Neuronal stem cell (in vitro differentiated cells): ENCODE results near the gene RAB11FIP3.
A peak's percentile ranks its signal among the peaks of the same experiment; 100 is the strongest.
"Not testable (repeated sequence)": the region's sequence is repeated elsewhere in the genome, so short reads cannot be mapped to it uniquely, and the experiment has no call there.

ENCODE experiments used
- DNase-seq: peaks from one replicate; pipeline ENCODE4 v3.0.0-alpha.2; 2013; ENCODE audit warnings: low spot score
- H2AFZ ChIP-seq: one replicate; pipeline ENCODE4 v1.6.1; 2013; ENCODE audit warnings: mild to moderate bottlenecking, low read length, inconsistent platforms
- H2AK5ac ChIP-seq: 2 replicates; pipeline ENCODE4 v1.6.1; 2013; ENCODE audit warnings: low read depth, mild to moderate bottlenecking, inconsistent platforms, low read length, moderate library complexity, mixed read lengths
- H2BK120ac ChIP-seq: 2 replicates; pipeline ENCODE4 v1.6.1; 2013; ENCODE audit warnings: low read depth, mild to moderate bottlenecking, inconsistent platforms, low read length, moderate library complexity, mixed read lengths
- H2BK12ac ChIP-seq: one replicate; pipeline ENCODE4 v1.6.1; 2013; ENCODE audit warnings: low read length, inconsistent platforms
- H2BK15ac ChIP-seq: 2 replicates; pipeline ENCODE4 v1.6.1; 2013; ENCODE audit warnings: mild to moderate bottlenecking, low read length, inconsistent platforms, mixed read lengths
- H2BK5ac ChIP-seq: one replicate; pipeline ENCODE4 v1.6.1; 2013; ENCODE audit warnings: inconsistent platforms, mild to moderate bottlenecking, low read length, moderate library complexity
- H3K14ac ChIP-seq: one replicate; pipeline ENCODE4 v1.6.1; 2013; ENCODE audit warnings: low read length, inconsistent platforms
- H3K18ac ChIP-seq: 2 replicates; pipeline ENCODE4 v1.6.1; 2013; ENCODE audit warnings: low read length, inconsistent platforms
- H3K23ac ChIP-seq: 2 replicates; pipeline ENCODE4 v1.6.1; 2013; ENCODE audit warnings: low read depth, mild to moderate bottlenecking, mixed read lengths, low read length, inconsistent platforms; ENCODE audit not compliant: poor library complexity
- H3K27ac ChIP-seq: replicated peaks from 3 replicates; pipeline ENCODE4 v1.5.1; 2013; ENCODE audit warnings: low read length, inconsistent platforms
- H3K27me3 ChIP-seq, 3 experiments: 2 replicates each; pipeline ENCODE4 v1.6.1; 2013; ENCODE audit warnings: low read length in 3 of 3, mild to moderate bottlenecking in 2 of 3, inconsistent platforms in 1 of 3, low read depth in 1 of 3, mixed read lengths in 1 of 3, moderate library complexity in 1 of 3; ENCODE audit not compliant: control insufficient read depth in 3 of 3, insufficient read depth in 3 of 3
- H3K36me3 ChIP-seq, 2 donors: replicated peaks in 1 of 2; 2 replicates each; pipeline ENCODE4 v1.6.1; 2013; ENCODE audit warnings: low read length in 2 of 2; ENCODE audit not compliant: control insufficient read depth in 2 of 2, insufficient read depth in 2 of 2
- H3K4ac ChIP-seq: 2 replicates; pipeline ENCODE4 v1.6.1; 2013; ENCODE audit warnings: inconsistent platforms, mild to moderate bottlenecking, low read length, moderate library complexity
- H3K4me1 ChIP-seq, 2 donors: 1 replicate in 1 of 2; 2 replicates in 1 of 2; pipeline ENCODE4 v1.6.1; 2013; ENCODE audit warnings: low read length in 2 of 2, low read depth in 1 of 2; ENCODE audit not compliant: control insufficient read depth in 2 of 2, insufficient read depth in 1 of 2
- H3K4me2 ChIP-seq: one replicate; pipeline ENCODE4 v1.6.1; 2013; ENCODE audit warnings: mild to moderate bottlenecking, low read length, inconsistent platforms; ENCODE audit not compliant: insufficient read depth, poor library complexity, severe bottlenecking
- H3K4me3 ChIP-seq, 2 donors: 2 replicates each; pipeline ENCODE4 v1.5.1; 2013; ENCODE audit warnings: low read length in 2 of 2, mild to moderate bottlenecking in 2 of 2, inconsistent platforms in 1 of 2, moderate library complexity in 1 of 2
- H3K79me1 ChIP-seq: one replicate; pipeline ENCODE4 v1.6.1; 2013; ENCODE audit warnings: low read depth, mild to moderate bottlenecking, inconsistent platforms, low read length, moderate library complexity
- H3K9ac ChIP-seq: one replicate; pipeline ENCODE4 v1.6.1; 2013; ENCODE audit warnings: mild to moderate bottlenecking, low read depth, low read length, inconsistent platforms; ENCODE audit not compliant: poor library complexity
- H3K9me3 ChIP-seq, 2 donors: replicated peaks in 1 of 2; 2 replicates each; pipeline versions ENCODE3 to v1.6.1; 2013; ENCODE audit warnings: low read length in 2 of 2, mild to moderate bottlenecking in 2 of 2, inconsistent platforms in 1 of 2, low read depth in 1 of 2, mixed read lengths in 1 of 2, moderate library complexity in 1 of 2; ENCODE audit not compliant: control insufficient read depth in 2 of 2, insufficient read depth in 1 of 2
- H4K8ac ChIP-seq: one replicate; pipeline ENCODE4 v1.6.1; 2013; ENCODE audit warnings: low read depth, mild to moderate bottlenecking, inconsistent platforms, low read length, moderate library complexity
- H4K91ac ChIP-seq: one replicate; pipeline ENCODE4 v1.6.1; 2013; ENCODE audit warnings: low read length, low read depth, mild to moderate bottlenecking, inconsistent platforms; ENCODE audit not compliant: poor library complexity
- WGBS, 2 donors: extraction: QIAGEN DNeasy Blood & Tissue Kit; methylation state at CpG; one replicate each; pipeline ENCODE4 v1.1.7; 2013; ENCODE audit warnings: missing lambda C conversion rate in 2 of 2, mixed read lengths in 1 of 2; ENCODE audit not compliant: insufficient read length in 2 of 2, insufficient replicate concordance in 1 of 2; ENCODE audit errors: extremely low coverage in 2 of 2; 5-methylcytosine and 5-hydroxymethylcytosine counted together

Gene RAB11FIP3

DNA sequence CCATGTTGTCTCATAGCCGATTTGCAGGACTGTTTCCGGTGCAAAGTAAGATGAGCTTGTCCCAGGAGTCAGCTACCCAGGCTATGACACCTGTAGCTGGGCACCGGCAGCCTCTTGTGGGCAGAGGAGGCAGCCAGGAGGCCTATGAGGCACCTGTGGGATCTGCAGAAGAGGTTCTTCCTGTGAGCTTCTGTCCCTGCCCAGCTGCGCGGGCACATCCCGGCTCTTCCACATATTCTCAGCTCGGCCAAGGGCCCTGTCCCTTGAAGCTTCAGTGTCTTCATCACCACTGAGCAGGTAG lies 80.7 kb downstream of the RAB11FIP3 start:
- no peak overlapping the region for H3K23ac ChIP-seq
- H2BK120ac ChIP-seq, result no peak overlapping the region
- WGBS, 2 donors, result no CpG with 5 or more reads among the region's 7 CpGs
- H2BK15ac ChIP-seq, result no peak overlapping the region
- no peak for DNase-seq
- no peak overlapping the region for H3K4me2 ChIP-seq
- H3K9me3 ChIP-seq, result peaks cover 0 to 1% of the 10 kb centered on the region in 2 donors
- no peak overlapping the region for H2BK12ac ChIP-seq
- no peak overlapping the region for H4K91ac ChIP-seq
- H3K4me3 ChIP-seq, result no peak overlapping the region
- H3K4ac ChIP-seq, result no peak overlapping the region
- peaks cover 25 to 60% of the 10 kb centered on the region in 2 donors for H3K36me3 ChIP-seq
- no peak overlapping the region for H3K9ac ChIP-seq
- H4K8ac ChIP-seq, result no peak overlapping the region
- H3K27ac ChIP-seq, result no peak overlapping the region
- no peaks in the 10 kb centered on the region for H3K4me1 ChIP-seq
- no peaks in the 10 kb centered on the region for H3K27me3 ChIP-seq
- no peak overlapping the region for H2AFZ ChIP-seq
- no peak overlapping the region for H3K18ac ChIP-seq
- H3K14ac ChIP-seq, result no peak overlapping the region
- no peak overlapping the region for H2BK5ac ChIP-seq
- peaks cover 3% of the 10 kb centered on the region for H3K79me1 ChIP-seq
- H2AK5ac ChIP-seq, result no peak overlapping the region

DNA sequence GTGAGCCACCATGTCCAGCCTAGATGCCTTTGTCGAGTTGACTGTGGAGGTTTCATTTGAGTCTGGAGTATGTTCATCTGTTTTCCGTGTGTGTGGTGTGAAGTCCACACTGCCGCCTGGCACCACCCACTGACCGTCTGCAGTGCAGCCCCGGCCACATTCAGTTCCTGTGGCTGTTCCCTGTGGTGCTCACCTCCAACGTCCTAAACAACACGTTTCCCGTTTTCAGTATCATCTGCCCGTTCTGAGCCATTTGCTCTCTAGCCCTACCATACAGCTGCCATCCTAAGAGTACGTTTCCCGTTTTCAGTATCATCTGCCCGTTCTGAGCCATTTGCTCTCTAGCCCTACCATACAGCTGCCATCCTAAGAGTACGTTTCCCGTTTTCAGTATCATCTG lies 82.1 kb downstream of the RAB11FIP3 start:
- not testable (repeated sequence) for H3K23ac ChIP-seq, H4K91ac ChIP-seq, H2BK120ac ChIP-seq, H4K8ac ChIP-seq, H2BK12ac ChIP-seq, H3K9ac ChIP-seq, H3K4me2 ChIP-seq, H3K27ac ChIP-seq, H2AFZ ChIP-seq, H2BK15ac ChIP-seq, H2BK5ac ChIP-seq, H3K9me3 ChIP-seq, H3K79me1 ChIP-seq, H3K4me3 ChIP-seq, H3K4ac ChIP-seq, H3K14ac ChIP-seq, DNase-seq, H2AK5ac ChIP-seq, H3K18ac ChIP-seq, H3K4me1 ChIP-seq, H3K27me3 ChIP-seq
- WGBS, 2 donors, result no CpG with 5 or more reads among the region's 14 CpGs
- peaks cover 21 to 53% of the 10 kb centered on the region in 2 donors for H3K36me3 ChIP-seq

GRCh38 chr16:507996-508395 lies 82.5 kb downstream of the RAB11FIP3 start:
- H3K27ac ChIP-seq, result no peak overlapping the region
- no CpG with 5 or more reads among the region's 6 CpGs for WGBS, 2 donors
- no peak overlapping the region for H2BK120ac ChIP-seq
- no peak overlapping the region for H2AFZ ChIP-seq
- H3K18ac ChIP-seq, result no peak overlapping the region
- H2AK5ac ChIP-seq, result no peak overlapping the region
- H3K23ac ChIP-seq, result no peak overlapping the region
- no peak overlapping the region for H3K4me2 ChIP-seq
- H3K14ac ChIP-seq, result no peak overlapping the region
- no peak for DNase-seq
- H2BK5ac ChIP-seq, result no peak overlapping the region
- H2BK12ac ChIP-seq, result no peak overlapping the region
- no peak overlapping the region for H3K9ac ChIP-seq
- no peak overlapping the region for H3K4ac ChIP-seq
- no peak overlapping the region for H2BK15ac ChIP-seq
- no peaks in the 10 kb centered on the region for H3K27me3 ChIP-seq
- no peaks in the 10 kb centered on the region for H3K4me1 ChIP-seq
- no peak overlapping the region for H4K8ac ChIP-seq
- peaks cover 3% of the 10 kb centered on the region for H3K79me1 ChIP-seq
- H3K4me3 ChIP-seq, result no peak overlapping the region
- H3K36me3 ChIP-seq, result peaks cover 19 to 49% of the 10 kb centered on the region in 2 donors
- H4K91ac ChIP-seq, result no peak overlapping the region
- peaks cover 0 to 1% of the 10 kb centered on the region in 2 donors for H3K9me3 ChIP-seq

DNA sequence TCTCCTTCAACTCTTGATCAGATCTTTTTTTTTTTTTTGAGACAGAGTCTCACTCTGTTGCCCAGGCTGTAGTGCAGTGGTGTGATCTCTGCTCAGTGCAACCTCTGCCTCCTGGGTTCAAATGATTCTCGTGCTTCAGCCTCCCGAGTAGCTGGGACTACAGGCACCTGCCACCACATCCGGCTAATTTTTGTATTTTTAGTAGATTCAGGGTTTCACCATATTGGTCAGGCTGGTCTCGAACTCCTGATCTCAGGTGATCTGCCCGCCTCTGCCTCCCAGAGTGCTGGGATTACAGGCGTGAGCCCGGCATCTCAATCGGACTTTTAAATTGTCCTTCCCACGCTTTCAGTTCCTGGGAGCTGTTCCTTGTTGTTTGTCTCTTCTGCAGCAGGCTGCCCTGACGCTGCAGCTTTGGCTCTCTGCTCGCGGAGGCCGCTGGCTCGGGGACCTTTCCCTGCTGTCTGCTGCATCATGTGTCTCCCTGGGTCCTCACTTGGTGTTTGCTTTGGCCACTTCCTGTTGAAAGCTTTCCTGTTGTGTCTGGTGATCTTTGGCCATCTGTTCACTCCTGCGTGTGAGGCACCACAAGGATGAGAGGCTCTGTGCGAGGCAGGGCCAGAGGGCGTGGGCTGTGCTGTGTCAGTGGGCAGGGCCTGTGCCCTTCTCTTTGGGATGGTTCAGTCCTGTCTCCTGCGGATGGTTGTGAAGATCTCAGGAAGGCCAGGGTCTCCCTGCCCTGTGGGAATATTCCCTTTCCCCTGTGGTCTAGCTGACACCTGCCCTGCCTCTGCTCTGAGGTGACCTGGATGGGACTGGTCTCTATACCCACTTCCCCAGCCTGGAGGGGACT lies 83.7 kb downstream of the RAB11FIP3 start:
- H4K8ac ChIP-seq, result no peak overlapping the region
- H3K4me1 ChIP-seq, result no peaks in the 10 kb centered on the region
- no peak overlapping the region for H3K27ac ChIP-seq
- no peak overlapping the region for H3K23ac ChIP-seq
- H3K9ac ChIP-seq, result peak overlapping the region; percentile 44
- no peak overlapping the region for H2BK15ac ChIP-seq
- DNase-seq, result no peak
- H4K91ac ChIP-seq, result no peak overlapping the region
- no peak overlapping the region for H3K18ac ChIP-seq
- no peak overlapping the region for H3K14ac ChIP-seq
- H3K4ac ChIP-seq, result no peak overlapping the region
- H3K27me3 ChIP-seq, result no peaks in the 10 kb centered on the region
- no peak overlapping the region for H3K4me3 ChIP-seq
- H3K4me2 ChIP-seq, result no peak overlapping the region
- no peak overlapping the region for H2BK120ac ChIP-seq
- peaks cover 0 to 1% of the 10 kb centered on the region in 2 donors for H3K9me3 ChIP-seq
- no peaks in the 10 kb centered on the region for H3K79me1 ChIP-seq
- no peak overlapping the region for H2AFZ ChIP-seq
- no peak overlapping the region for H2BK5ac ChIP-seq
- no peak overlapping the region for H2BK12ac ChIP-seq
- WGBS, 2 donors, result no CpG with 5 or more reads among the region's 18 CpGs
- H2AK5ac ChIP-seq, result no peak overlapping the region
- peaks cover 19 to 45% of the 10 kb centered on the region in 2 donors for H3K36me3 ChIP-seq
